GM23338 (cell line): ENCODE measurements around the gene CFLAR. TPM values are rescaled to one million over a fixed set of nuclear protein-coding genes. Genes with fewer than 3 reads are reported as not detected.

ENCODE experiments used
- ATAC-seq: fragments of 200-7000 bp; cut with Tn5 transposase; 3 replicates; pipeline ENCODE4 v1.9.1; 2020
- DNase-seq: peaks from one replicate; pipeline ENCODE4 v3.0.0-alpha.2; 2015; ENCODE audit warnings: low spot score
- H2AFZ ChIP-seq: fragments of 200-600 bp; sonication (generic); 2 replicates; pipeline ENCODE4 v1.8.0; 2016; ENCODE audit warnings: antibody characterized with exemption, mild to moderate bottlenecking, moderate library complexity
- H3F3A ChIP-seq: fragments of 200-600 bp; sonication (generic); replicated peaks from 2 replicates; pipeline ENCODE4 v1.8.0; 2017; ENCODE audit warnings: antibody characterized with exemption, mixed run types, low read depth
- H3K27ac ChIP-seq: fragments of 200-600 bp; sonication (generic); 2 replicates; pipeline ENCODE4 v1.6.1; 2016; ENCODE audit warnings: low read depth
- H3K27me3 ChIP-seq: fragments of 200-600 bp; sonication (generic); 2 replicates; pipeline ENCODE4 v1.8.0; 2016; ENCODE audit warnings: mild to moderate bottlenecking, mixed run types, moderate library complexity; ENCODE audit not compliant: insufficient read depth
- H3K36me3 ChIP-seq: fragments of 200-600 bp; sonication (generic); 2 replicates; pipeline ENCODE4 v1.8.0; 2016; ENCODE audit warnings: mild to moderate bottlenecking; ENCODE audit not compliant: insufficient read depth
- H3K4me1 ChIP-seq: fragments of 200-600 bp; sonication (generic); 2 replicates; pipeline ENCODE4 v1.8.0; 2016; ENCODE audit warnings: mild to moderate bottlenecking, moderate library complexity; ENCODE audit not compliant: insufficient read depth
- H3K4me2 ChIP-seq: fragments of 200-600 bp; sonication (generic); 2 replicates; pipeline ENCODE4 v1.7.1; 2017; ENCODE audit warnings: mixed run types
- H3K4me3 ChIP-seq: fragments of 200-600 bp; sonication (generic); 2 replicates; pipeline ENCODE4 v1.6.1; 2016; ENCODE audit warnings: mixed run types
- H3K79me2 ChIP-seq: fragments of 200-600 bp; sonication (generic); replicated peaks from 2 replicates; pipeline ENCODE4 v1.8.0; 2017; ENCODE audit warnings: mild to moderate bottlenecking; ENCODE audit not compliant: insufficient read depth
- H3K9me2 ChIP-seq: fragments of 200-600 bp; sonication (generic); 2 replicates; pipeline ENCODE4 v1.8.0; 2017; ENCODE audit not compliant: insufficient read depth
- H4K20me1 ChIP-seq: fragments of 200-600 bp; sonication (generic); replicated peaks from 2 replicates; pipeline ENCODE4 v1.8.0; 2017; ENCODE audit warnings: mild to moderate bottlenecking; ENCODE audit not compliant: insufficient read depth
- H3K27ac Mint-ChIP-seq: 2 replicates; pipeline ENCODE4 v1.8.0; 2020; ENCODE audit warnings: inconsistent platforms, mild to moderate bottlenecking, moderate library complexity, mixed read lengths
- H3K27me3 Mint-ChIP-seq: 3 replicates; pipeline ENCODE4 v1.8.0; 2022; ENCODE audit warnings: low read depth, mild to moderate bottlenecking, moderate library complexity, mixed read lengths, inconsistent platforms; ENCODE audit not compliant: insufficient read depth, poor library complexity
- H3K36me3 Mint-ChIP-seq: 3 replicates; pipeline ENCODE4 v1.8.0; 2021; ENCODE audit warnings: low read depth, mild to moderate bottlenecking, inconsistent platforms, moderate library complexity, mixed read lengths
- H3K4me1 Mint-ChIP-seq: 3 replicates; pipeline ENCODE4 v1.8.0; 2020; ENCODE audit warnings: mild to moderate bottlenecking, inconsistent platforms, mixed read lengths
- H3K4me3 Mint-ChIP-seq: 3 replicates; pipeline ENCODE4 v1.8.0; 2021; ENCODE audit warnings: moderate library complexity, mild to moderate bottlenecking, inconsistent platforms, mixed read lengths
- H3K9me3 Mint-ChIP-seq: 3 replicates; pipeline ENCODE4 v1.8.0; 2020; ENCODE audit warnings: moderate library complexity, mild to moderate bottlenecking, inconsistent platforms, mixed read lengths
- CREB1 ChIP-seq: fragments of 250-450 bp; sonication (Bioruptor Pico); IDR thresholded peaks from 2 replicates; pipeline ENCODE4 v1.5.0; 2020; ENCODE audit warnings: low read depth, mild to moderate bottlenecking, moderate library complexity
- ETS1 ChIP-seq: IDR thresholded peaks from 2 replicates; pipeline ENCODE4 v1.6.1; 2016; ENCODE audit warnings: antibody characterized with exemption
- EZH2 ChIP-seq: fragments of 200-600 bp; sonication (generic); IDR thresholded peaks from one replicate; pipeline ENCODE4 v1.8.0; 2017; ENCODE audit warnings: antibody characterized with exemption, mild to moderate bottlenecking, low read depth; ENCODE audit not compliant: unreplicated experiment
- EZH2phosphoT487 ChIP-seq: fragments of 200-600 bp; sonication (generic); IDR thresholded peaks from one replicate; pipeline ENCODE4 v1.8.1; 2018; ENCODE audit warnings: antibody characterized with exemption; ENCODE audit not compliant: unreplicated experiment
- JUNB ChIP-seq: IDR thresholded peaks from one replicate; pipeline ENCODE4 v1.6.1; 2016; ENCODE audit warnings: antibody characterized with exemption; ENCODE audit not compliant: unreplicated experiment
- NANOG ChIP-seq: IDR thresholded peaks from 2 replicates; pipeline ENCODE4 v1.6.1; 2016; ENCODE audit warnings: antibody characterized with exemption, borderline replicate concordance
- POLR2AphosphoS5 ChIP-seq: IDR thresholded peaks from 2 replicates; pipeline ENCODE4 v1.6.1; 2016; ENCODE audit warnings: antibody characterized with exemption, low read depth
- REST ChIP-seq: IDR thresholded peaks from one replicate; pipeline ENCODE4 v1.6.1; 2018; ENCODE audit warnings: antibody characterized with exemption; ENCODE audit not compliant: unreplicated experiment
- STAT1 ChIP-seq: IDR thresholded peaks from one replicate; pipeline ENCODE4 v1.6.1; 2016; ENCODE audit warnings: antibody characterized with exemption; ENCODE audit not compliant: unreplicated experiment
- ZNF331 ChIP-seq: fragments of 250-450 bp; sonication (Bioruptor Pico); IDR thresholded peaks from 2 replicates; pipeline ENCODE4 v1.5.0; 2020; ENCODE audit warnings: low read depth, mild to moderate bottlenecking, moderate library complexity
- polyA plus RNA-seq: library from polyadenylated mRNA; unstranded; fragments of >200 nt; fragmentation: Nextera tagmentation; extraction: Ambion mirVana; gene quantifications from 2 replicates; pipeline ENCODE4 v1.2.1, GENCODE V29; 2016
- total RNA-seq: library from RNA; depleted of rRNA; stranded (reverse); fragments of >200 nt; shearing (Covaris generic); gene quantifications from 2 replicates; pipeline ENCODE4 v1.2.3, GENCODE V29; 2014
- TF ChIP-seq, protein P1 (sequence below), 2 experiments: fragments of 200-600 bp in 1 of 2; sonication (generic) in 1 of 2; conservative IDR thresholded peaks; 2 replicates each; pipeline versions ENCODE4 v1.5.1 to v1.6.1; 2016 to 2017; ENCODE audit warnings: antibody characterized with exemption in 2 of 2, low read depth in 2 of 2, mild to moderate bottlenecking in 2 of 2, moderate library complexity in 1 of 2

Gene CFLAR
- total and polyA plus RNA-seq, 2 experiments from 2014 or later, result 10.1 to 15.1 TPM

DNA sequence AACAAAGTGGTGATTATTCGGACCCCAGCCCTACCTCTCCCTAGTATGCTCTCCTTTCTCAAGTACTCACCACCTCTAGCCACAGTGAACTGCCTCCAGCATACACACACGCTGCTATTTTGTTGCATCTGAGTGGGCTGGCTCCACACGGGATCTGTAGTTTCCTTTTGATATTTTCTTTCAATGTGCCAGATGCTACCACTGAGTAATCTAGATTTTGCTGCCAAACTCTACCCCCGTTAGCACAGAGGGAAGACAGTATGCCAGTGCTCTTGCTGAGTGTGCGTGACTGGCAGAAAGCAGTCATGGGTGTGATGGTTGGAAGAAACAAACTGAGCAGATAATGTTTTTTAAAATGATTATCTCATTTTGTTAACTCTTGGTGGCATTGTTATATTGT, 11.6 kb downstream of the CFLAR start:
- ATAC-seq (no peak), DNase-seq (no peak)
- no peaks in the 10 kb centered on the region for H3K9me3 Mint-ChIP-seq
- TF ChIP-seq CREB1 (CRISPR knock-in tag), result no peak
- Histone ChIP-seq H3K27ac (peak overlapping the region; percentile 57; the same call in 1 of the 2 replicates), H3K4me3 (no peak overlapping the region), H3K27me3 (no peaks in the 10 kb centered on the region), H3F3A (no peaks in the 10 kb centered on the region), H2AFZ (no peak overlapping the region), H3K9me2 (0 out of 2 replicates have a peak, but pooled peaks cover 2% of the 10 kb centered on the region), H3K4me1 (peaks cover 51% of the 10 kb centered on the region), H3K79me2 (peaks cover 4% of the 10 kb centered on the region; the same call in 1 of the 2 replicates), H4K20me1 (no peaks in the 10 kb centered on the region), H3K36me3 (no peaks in the 10 kb centered on the region), H3K4me2 (no peak overlapping the region)
- no peak overlapping the region for H3K4me3 Mint-ChIP-seq
- peaks cover 52% of the 10 kb centered on the region for H3K4me1 Mint-ChIP-seq
- H3K36me3 Mint-ChIP-seq, result no peaks in the 10 kb centered on the region
- no peak overlapping the region; the same call in 1 of the 2 replicates for H3K27ac Mint-ChIP-seq
- peaks cover 7% of the 10 kb centered on the region for H3K27me3 Mint-ChIP-seq

DNA sequence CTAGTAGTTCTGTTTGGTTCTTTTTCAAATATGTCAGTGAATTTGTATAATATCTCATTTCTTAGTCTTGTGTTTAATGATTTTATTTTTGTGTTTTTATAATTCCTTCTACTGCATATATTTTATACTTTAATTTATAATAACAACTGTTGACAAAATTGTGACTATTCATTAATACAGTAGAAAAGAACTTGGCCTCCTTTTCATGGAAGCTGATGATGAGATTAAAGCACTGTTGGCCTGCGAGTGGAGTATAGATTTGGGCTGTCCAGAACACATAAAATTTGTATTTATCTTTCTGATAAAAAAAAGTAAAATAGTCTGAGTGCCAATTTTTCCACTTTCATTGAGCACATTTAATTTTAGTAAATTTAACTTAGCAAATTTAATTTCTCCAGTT, 12.1 kb downstream of the CFLAR start:
- Mint-ChIP-seq H3K27me3 (peaks cover 7% of the 10 kb centered on the region), H3K9me3 (no peaks in the 10 kb centered on the region), H3K27ac (no peak overlapping the region), H3K4me1 (peaks cover 52% of the 10 kb centered on the region), H3K36me3 (peaks cover 2% of the 10 kb centered on the region; the same call in 2 of the 3 replicates), H3K4me3 (no peak overlapping the region)
- Histone ChIP-seq H4K20me1 (no peaks in the 10 kb centered on the region), H3F3A (no peaks in the 10 kb centered on the region), H3K4me3 (no peak overlapping the region), H3K4me1 (peaks cover 55% of the 10 kb centered on the region), H3K36me3 (no peaks in the 10 kb centered on the region), H3K4me2 (no peak overlapping the region), H3K27me3 (no peaks in the 10 kb centered on the region), H3K9me2 (0 out of 2 replicates have a peak, but pooled peaks cover 2% of the 10 kb centered on the region), H3K27ac (no peak overlapping the region), H3K79me2 (peaks cover 4% of the 10 kb centered on the region; the same call in 1 of the 2 replicates), H2AFZ (no peak overlapping the region)
- no peak for DNase-seq
- ATAC-seq, result no peak
- no peak for TF ChIP-seq ETS1

DNA sequence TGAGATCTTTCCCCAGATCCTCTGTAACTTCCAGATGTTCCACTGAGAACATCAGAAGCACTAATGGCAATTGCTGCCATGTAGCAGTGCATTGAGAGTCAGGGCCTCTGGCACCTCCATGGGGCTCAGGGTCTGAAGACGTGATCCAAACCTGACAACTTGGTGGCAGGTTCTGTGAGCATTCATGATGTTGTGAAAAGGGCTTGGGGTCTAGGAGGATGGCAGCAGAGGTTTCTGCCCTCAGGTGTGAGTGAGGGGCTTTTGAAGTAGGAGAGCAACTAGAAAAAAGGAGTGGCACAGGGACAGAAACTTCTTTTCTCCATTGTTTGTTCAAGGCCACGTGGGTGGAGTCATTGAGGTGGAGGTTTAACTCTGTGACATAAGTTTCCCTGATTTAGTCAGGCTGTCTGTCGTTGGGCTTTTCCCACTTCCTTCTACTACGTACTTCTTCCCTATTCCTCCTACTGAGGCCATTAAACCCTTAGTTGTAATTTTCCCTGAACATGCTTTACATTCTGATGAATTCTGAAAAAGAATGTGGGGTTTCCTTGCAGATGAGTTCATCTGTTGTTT, 13.1 kb downstream of the CFLAR start:
- peaks cover 4% of the 10 kb centered on the region; the same call in 1 of the 2 replicates for H3K79me2 ChIP-seq
- H4K20me1 ChIP-seq, result no peaks in the 10 kb centered on the region
- H3K4me3 ChIP-seq, result no peak overlapping the region
- H3K27ac ChIP-seq, result no peak overlapping the region
- ATAC-seq (no peak), DNase-seq (no peak)
- peaks cover 55% of the 10 kb centered on the region for H3K4me1 ChIP-seq
- no peak overlapping the region for H3K27ac Mint-ChIP-seq
- peaks cover 7% of the 10 kb centered on the region for H3K27me3 Mint-ChIP-seq
- no peaks in the 10 kb centered on the region for H3K27me3 ChIP-seq
- H3K36me3 ChIP-seq, result no peaks in the 10 kb centered on the region
- no peak overlapping the region for H3K4me2 ChIP-seq
- peaks cover 6% of the 10 kb centered on the region; the same call in 2 of the 3 replicates for H3K36me3 Mint-ChIP-seq
- no peak overlapping the region for H2AFZ ChIP-seq
- H3K9me2 ChIP-seq, result 0 out of 2 replicates have a peak, but pooled peaks cover 2% of the 10 kb centered on the region
- H3K4me1 Mint-ChIP-seq, result peaks cover 48% of the 10 kb centered on the region
- no peak overlapping the region for H3K4me3 Mint-ChIP-seq
- no peaks in the 10 kb centered on the region for H3K9me3 Mint-ChIP-seq
- no peaks in the 10 kb centered on the region for H3F3A ChIP-seq
- TF ChIP-seq EZH2phosphoT487, result no peak
- TF ChIP-seq REST, result no peak
- TF ChIP-seq CREB1 (CRISPR knock-in tag), result no peak
- TF ChIP-seq, protein P1, sequence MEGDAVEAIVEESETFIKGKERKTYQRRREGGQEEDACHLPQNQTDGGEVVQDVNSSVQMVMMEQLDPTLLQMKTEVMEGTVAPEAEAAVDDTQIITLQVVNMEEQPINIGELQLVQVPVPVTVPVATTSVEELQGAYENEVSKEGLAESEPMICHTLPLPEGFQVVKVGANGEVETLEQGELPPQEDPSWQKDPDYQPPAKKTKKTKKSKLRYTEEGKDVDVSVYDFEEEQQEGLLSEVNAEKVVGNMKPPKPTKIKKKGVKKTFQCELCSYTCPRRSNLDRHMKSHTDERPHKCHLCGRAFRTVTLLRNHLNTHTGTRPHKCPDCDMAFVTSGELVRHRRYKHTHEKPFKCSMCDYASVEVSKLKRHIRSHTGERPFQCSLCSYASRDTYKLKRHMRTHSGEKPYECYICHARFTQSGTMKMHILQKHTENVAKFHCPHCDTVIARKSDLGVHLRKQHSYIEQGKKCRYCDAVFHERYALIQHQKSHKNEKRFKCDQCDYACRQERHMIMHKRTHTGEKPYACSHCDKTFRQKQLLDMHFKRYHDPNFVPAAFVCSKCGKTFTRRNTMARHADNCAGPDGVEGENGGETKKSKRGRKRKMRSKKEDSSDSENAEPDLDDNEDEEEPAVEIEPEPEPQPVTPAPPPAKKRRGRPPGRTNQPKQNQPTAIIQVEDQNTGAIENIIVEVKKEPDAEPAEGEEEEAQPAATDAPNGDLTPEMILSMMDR (conservative IDR thresholded peaks at IDR 0.05; ENCODE audit: low read depth in 2 of 2), result no peak
- no peak for TF ChIP-seq JUNB
- no peak for TF ChIP-seq STAT1
- TF ChIP-seq ETS1, result no peak
- no peak for TF ChIP-seq EZH2
- no peak for TF ChIP-seq NANOG
- TF ChIP-seq POLR2AphosphoS5, result no peak
- no peak for TF ChIP-seq ZNF331 (CRISPR knock-in tag)
